NOMO-1 treated with dmso at 0.1 percent for 144 hours (cell line): Measurements from ENCODE around the gene CHD2.

ENCODE experiments used
- DNase-seq: peaks from one replicate; lab custom pipeline; 2025; ENCODE audit not compliant: unreplicated experiment; lab: John Stamatoyannopoulos, UW

The CHD2 gene

DNA sequence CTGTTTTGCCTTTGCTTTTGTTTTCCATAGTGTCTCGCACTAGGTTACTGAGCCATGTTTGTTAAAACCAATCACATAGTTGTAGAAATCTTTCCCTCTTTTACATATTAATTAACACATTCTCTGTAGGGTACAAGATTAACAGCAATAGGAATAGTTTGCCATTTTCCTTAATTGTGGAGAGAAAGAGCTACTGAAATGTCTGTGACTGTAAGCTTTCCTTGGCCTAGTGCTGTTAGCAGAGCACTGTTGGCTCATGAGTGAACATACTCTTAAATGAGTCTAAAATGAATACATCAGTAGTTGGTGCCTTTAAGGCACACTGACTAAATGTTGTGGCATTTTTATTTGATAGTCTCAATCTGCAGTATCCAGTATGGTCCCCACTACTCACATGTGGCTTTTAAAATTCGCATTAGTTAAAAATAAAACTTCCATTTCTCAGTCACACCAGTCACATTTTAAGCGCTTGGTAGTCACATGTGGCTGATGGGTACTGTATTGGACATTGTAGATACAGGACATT is 28.2 kb downstream of the CHD2 start:
- no peak for DNase-seq

DNA sequence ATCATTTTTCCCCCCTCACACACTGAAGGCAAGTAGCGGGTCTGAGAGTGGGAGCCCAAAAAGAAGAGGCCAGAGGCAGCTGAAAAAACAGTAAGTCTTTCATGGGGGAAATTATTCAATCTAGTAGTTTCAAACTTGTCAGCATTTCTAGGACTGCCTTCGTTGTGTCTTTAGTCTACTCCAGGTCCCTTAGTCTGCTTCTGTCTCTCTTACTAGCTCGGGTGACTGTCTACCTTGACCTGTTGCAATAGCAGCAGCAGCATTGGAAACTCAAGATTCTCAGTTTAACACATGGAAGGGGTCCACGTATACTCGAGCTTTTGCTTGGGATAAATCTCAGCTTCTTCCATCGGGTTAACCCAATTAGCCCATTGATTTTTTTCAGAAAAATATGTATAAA is 28.9 kb downstream of the CHD2 start:
- no peak for DNase-seq

DNA sequence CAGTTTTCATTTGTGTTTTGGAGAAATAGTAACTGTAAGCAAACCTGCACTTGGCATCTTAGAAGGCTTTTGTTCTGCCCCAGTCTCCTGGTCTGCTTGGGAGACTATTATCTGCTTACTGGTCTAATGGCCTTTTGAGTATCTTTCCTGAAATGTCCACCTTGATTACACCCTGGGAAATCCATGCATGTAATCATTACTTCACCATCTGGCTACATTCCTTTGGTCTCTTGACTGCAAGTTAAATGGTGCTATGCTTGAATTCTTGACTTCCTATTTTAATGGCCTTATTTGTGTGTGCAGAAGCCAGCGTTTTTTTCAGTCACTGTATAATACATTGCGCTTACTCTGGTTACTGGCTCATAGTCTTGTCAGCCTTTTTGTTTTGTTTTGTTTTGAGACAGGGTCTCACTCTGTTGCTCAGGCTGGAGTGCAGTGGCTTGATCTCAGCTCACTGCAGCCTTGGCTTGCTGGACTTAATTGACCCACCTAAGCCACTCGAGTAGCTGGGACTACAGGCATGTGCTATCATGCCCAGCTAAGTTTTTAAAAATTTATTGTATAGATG is 30.0 kb downstream of the CHD2 start:
- DNase-seq = no peak

DNA sequence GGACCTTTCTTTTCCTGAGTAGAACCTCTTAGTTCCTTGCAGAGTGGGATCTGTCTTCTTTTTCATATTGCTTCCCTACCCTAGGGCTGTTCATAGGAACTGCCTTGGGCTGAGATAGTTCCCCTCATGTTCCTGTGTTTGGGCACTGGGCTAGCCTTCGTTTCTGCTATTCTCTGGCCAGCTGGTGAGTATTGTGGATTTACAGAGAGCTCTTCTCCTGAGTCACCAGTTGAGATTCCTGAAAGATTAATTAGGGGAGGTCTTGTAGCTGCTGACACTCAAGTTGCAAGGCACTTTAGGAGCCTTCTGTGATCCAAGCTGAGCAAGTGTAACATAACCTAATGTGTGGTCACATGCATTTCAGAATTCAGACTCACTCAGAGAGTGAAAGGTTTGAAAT is 30.7 kb downstream of the CHD2 start:
- no peak for DNase-seq

DNA sequence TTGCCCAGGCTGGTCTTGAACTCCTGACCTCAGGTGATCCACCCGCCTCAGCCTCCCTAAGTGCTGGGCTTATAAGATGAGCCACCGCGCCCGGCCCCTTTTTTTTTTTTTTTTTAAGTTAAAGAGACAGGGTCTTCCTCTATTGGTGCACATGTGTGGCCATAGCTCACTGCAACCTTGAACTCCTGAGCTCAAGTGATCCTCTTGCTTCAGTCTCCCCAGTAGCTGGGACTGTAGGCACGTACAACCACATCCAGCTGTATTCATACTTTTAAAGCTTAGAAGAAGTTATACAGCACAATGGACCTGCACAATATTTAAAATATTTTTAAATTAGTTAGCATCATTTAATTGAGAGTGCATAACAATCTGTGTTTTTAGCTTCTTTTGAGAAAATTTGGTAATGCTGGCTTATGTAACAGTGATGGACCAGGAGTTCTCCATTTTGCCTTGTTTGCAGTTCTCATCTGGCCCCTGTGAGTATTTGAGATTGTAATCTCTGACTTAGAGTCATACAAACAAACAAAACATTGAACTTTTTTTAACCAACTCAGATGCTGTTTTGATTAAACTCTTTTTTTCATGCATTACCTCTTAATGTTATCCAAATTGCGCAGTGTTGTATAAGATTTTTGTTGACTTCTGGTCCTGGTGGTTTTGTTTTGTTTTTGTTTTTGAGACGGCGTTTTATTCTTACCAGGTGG is 33.0 kb downstream of the CHD2 start:
- DNase-seq = no peak

- DNase-seq = no peak
These were observed 33.7 kb downstream of the CHD2 start for GRCh38 chr15:92933831-92934230.

GRCh38 chr15:92934716-92935115 is 34.6 kb downstream of the CHD2 start:
- DNase-seq = no peak

GRCh38 chr15:92936138-92936537 is 36.0 kb downstream of the CHD2 start:
- DNase-seq = no peak

DNA sequence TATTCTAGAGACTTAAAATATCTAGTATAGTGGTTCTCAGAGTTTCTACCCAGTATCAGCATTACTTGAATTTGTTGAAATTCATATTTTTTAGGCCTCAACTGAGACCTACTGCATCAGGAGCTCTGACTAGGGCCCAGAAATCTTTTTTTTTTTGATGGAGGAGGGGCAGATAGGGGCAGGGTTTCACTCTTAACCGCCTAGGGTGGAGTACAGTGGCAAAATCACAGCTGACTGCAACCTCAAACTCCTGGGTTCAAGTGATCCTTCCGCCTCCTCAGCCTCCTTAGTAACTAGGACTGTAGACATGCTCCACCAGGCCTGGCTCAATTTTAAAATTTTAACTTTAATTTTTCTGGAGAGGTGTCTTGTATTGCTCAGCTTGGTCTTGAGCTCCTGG is 36.6 kb downstream of the CHD2 start:
- no peak for DNase-seq

- no peak for DNase-seq
These were observed 37.8 kb downstream of the CHD2 start for GRCh38 chr15:92937901-92938300.

- no peak for DNase-seq
These were observed 38.3 kb downstream of the CHD2 start for GRCh38 chr15:92938387-92938786.

DNA sequence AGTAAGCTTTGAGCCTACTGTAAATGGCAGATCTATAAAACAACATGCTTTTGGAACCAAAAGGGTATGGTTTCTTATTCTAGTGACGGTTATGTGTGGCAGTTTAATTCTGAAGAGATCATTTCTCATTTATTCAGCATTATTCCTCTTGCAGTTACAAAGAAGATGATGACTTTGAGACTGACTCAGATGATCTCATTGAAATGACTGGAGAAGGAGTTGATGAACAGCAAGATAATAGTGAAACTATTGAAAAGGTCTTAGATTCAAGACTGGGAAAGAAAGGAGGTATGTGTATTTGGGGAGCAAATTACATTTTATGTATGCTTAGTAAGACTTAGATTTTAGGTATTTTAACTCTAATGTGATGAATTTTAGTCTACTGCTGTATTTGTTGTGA is 41.5 kb downstream of the CHD2 start:
- no peak for DNase-seq

GRCh38 chr15:92942706-92943105 is 42.6 kb downstream of the CHD2 start:
- no peak for DNase-seq

GRCh38 chr15:92943581-92943980 is 43.5 kb downstream of the CHD2 start:
- DNase-seq = no peak

DNA sequence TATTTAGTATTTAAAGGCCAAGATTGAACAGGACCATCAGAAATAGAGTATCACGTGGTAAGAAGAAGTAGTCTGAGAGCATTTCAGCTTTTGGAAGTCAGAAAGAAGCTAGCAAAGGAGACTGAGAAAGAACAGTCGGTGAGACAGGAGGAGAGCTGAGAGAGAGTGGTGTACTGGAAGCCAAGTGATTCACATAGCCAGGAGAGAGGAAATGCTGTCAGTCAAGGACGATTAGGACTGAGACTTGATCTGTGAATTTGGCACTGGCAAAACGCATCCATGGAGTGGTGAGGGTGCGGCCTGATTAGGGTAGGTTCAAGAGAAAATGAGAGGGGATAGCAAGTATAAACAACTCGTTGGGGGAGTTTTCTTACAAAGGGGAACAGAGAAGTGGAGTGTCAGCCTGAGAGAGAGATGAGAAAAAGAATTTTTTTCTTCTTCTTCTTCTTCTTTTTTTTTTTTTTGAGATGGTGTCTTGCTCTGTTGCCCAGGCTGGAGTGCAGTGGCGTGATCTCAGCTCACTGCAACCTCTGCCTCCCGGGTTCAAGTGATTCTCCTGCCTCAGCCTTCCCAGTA is 44.9 kb downstream of the CHD2 start:
- no peak for DNase-seq

- no peak for DNase-seq
These were observed 47.1 kb downstream of the CHD2 start for GRCh38 chr15:92947071-92947730.

GRCh38 chr15:92949604-92950249 is 49.6 kb downstream of the CHD2 start:
- no peak for DNase-seq

DNA sequence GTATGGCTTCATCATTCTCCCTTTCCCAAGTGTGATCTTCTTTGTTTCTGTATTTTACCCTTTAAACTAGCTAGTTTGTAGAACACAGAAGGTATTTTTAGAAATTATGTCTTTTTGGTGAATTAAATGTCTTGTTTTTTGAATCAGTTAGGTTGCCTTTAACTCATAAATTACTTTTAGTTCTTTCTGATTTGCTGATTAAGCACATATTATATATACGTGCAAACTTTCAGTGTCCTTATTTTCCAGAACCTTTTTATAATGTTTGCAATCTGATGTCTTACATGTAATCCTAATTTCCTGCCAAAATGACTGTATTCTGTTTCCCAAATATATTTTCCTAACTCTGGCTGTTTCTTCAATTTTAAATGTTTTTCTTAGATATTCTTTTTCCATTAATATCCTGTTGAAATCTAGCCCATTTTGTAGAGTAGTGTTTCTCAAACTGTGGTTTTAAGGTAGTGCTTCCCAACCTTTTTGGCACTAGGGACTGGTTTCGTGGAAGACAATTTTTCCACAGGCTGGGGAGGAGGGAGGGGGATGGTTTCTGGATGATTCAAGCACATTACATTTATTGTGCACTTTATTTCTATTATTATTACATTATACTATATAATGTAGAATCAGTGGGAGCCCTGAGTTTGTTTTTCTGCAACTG is 51.8 kb downstream of the CHD2 start:
- DNase-seq = no peak

DNA sequence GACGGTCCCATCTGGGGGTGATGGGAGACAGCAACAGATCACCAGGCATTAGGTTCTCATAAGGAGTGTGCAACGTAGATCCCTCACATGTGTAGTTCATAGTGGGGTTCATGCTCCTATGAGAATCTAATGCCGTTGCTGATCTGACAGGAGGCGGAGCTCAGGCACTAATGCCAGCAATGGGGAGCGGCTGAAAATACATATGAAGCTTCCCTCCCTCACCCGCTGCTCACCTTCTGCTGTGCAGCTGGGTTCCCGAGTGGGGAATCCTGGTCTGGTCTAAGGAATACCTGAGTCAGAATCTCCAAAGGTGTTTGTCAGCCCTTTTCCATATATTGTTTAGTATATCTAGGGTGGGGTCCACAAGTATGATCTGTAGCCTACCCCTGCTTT is 52.3 kb downstream of the CHD2 start:
- DNase-seq = no peak

DNA sequence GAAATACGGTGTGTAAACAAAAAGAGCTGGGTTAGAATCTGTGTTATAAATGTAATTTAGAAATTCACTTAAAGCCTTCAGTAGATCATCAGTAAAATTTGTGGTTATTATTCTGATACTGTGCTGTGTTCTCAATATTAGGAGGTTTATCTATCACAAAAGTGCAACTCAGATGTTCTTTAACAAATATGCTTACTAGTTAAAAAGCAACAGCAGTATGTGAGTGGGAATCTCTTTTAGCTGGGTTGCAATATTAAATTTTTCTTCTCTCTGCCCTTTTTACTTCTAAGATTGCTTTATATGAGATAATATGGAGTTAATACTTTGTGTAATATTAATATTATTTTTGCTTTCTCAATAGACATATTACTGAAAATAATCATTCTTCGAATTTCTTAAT is 53.4 kb downstream of the CHD2 start:
- DNase-seq = no peak

DNA sequence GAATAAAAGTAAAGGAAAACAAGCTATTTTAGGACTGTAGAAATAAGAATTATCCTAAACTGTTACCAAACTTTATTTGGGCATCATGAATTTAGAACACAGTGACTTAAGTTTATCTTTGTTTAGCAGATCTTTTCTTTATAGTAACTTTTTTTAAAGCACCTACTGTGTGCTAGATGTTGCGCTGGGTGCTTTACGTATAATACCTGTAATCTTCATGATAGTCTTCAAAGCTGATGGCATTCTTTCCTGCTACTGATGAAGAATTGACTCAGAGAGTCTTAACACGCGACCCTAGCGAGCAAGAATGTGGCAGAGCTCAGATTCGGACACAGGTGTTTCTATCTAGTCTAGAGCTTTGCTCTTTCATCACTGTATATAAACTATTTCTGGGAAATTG is 53.9 kb downstream of the CHD2 start:
- no peak for DNase-seq
